Measurements from ENCODE around the gene RTKN2.
A peak's percentile ranks its signal among the peaks of the same experiment; 100 is the strongest.
"Not testable (repeated sequence)": the region's sequence is repeated elsewhere in the genome, so short reads cannot be mapped to it uniquely, and the experiment has no call there.

The RTKN2 gene

DNA sequence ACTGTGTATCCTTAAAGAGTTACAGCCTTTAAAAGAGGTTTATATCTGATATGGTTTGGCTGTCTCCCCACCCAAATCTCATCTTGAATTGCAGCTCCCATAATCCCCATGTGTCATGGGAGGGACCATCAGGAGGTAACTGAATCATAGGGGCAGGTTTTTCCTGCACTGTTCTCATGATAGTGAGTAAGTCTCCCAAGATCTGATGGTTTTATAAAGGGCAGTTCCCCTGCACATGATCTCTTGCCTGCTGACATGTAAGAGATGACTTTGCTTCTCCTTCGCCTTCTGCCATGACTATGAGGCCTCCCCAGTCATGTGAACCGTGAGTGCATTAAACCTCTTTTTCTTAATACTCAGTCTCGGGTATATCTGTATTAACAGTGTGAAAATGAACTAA lies 9.7 kb downstream of the RTKN2 start:
- no peak for DNase-seq

DNA sequence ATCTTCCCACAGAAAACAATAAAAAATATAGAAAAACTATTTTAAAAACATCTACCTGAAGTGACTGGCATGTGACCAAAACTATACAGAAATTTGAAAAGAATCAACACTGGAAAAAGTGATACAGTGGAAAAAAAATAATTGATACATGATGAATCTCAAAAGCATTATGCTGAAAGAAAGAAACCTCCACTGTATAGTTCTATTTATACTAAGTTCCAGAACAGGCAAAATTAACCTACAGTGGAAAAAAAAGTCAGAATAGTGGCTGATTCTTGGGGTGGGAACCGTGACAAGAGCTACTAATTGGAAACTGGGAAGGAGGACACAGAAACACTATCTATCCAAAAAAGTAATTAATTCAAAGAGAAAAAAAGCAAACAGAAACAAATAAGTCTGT lies 14.9 kb downstream of the RTKN2 start:
- no peak for DNase-seq

DNA sequence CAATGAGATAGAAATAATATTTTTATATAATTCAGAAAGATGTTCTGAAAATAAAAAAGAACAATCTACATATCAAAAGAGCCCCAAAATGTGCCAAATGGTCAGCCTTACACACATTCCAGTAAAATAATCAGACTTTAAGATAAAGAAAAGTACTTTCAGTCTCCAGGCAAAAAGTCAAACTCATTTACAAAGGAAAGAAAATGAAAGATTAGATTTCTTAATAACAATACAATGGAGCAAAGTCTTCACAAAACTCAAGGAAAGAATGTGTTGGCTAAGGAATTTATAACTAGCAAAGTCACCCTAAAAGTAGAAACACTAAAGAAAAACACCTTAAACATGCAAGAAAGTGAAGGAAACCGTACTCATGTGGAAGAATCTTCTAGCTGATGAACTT lies 16.6 kb downstream of the RTKN2 start:
- no peak for DNase-seq

DNA sequence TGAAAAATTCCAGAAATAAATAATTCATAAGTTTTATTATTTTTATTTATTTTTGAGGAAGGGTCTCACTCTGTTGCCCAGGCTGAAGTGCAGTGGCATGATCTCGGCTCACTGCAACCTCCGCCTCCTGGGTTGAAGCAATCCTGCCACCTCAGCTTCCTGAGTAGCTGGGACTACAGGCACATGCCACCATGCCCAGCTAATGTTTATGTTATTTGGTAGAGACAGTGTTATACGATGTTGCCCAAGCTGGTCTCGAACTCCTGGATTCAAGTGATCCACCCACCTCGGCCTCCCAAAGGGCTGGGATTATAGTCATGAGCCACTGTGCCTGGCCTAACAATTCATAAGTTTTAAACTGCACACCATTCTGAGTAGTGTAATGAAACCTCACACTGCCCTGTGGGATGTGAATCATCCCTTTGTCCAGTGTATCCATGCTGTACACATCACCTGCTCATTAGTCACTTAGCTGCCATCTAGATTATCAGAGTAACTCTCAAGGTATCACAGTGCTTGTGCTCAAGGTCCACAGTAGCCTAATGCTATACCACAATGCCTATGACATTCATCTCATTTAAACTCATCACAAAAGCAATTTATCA lies 17.9 kb downstream of the RTKN2 start:
- no peak for DNase-seq

GRCh38 chr10:62249957-62250356 lies 18.7 kb downstream of the RTKN2 start:
- no peak for DNase-seq

GRCh38 chr10:62248465-62248864 lies 20.2 kb downstream of the RTKN2 start:
- no peak for DNase-seq

- DNase-seq: peak; percentile 53
Observed at GRCh38 chr10:62244785-62245467, 23.7 kb downstream of the RTKN2 start.

- DNase-seq: no peak
Observed at GRCh38 chr10:62244088-62244487, 24.6 kb downstream of the RTKN2 start.

- DNase-seq: no peak
Observed at GRCh38 chr10:62243647-62243997, 25.0 kb downstream of the RTKN2 start.

DNA sequence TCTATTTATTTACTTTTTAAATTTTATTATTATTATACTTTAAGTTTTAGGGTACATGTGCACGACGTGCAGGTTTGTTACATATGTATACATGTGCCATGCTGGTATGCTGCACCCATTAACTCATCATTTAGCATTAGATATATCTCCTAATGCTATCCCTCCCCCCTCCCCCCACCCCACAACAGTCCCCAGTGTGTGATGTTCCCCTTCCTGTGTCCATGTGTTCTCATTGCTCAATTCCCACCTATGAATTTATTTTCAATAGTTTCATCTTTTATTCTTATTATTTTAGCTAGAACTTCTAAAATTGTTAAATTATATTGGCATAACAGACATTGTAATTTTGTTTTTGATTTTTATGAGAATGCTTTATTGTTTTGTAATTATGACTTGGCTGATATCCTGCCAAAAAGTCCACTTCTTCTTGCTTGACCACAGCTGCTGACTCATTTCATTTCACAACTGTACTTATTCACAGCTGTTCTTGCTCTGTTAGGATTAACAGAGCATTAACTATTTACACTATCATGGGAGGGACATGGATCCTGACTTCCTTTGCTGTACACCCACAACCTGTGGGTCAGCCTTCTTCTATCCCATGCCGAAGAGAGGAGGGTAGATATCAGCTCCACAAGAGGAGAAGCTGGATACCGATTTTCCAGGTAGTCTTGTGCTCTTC lies 25.5 kb downstream of the RTKN2 start:
- DNase-seq: not testable (repeated sequence)

DNA sequence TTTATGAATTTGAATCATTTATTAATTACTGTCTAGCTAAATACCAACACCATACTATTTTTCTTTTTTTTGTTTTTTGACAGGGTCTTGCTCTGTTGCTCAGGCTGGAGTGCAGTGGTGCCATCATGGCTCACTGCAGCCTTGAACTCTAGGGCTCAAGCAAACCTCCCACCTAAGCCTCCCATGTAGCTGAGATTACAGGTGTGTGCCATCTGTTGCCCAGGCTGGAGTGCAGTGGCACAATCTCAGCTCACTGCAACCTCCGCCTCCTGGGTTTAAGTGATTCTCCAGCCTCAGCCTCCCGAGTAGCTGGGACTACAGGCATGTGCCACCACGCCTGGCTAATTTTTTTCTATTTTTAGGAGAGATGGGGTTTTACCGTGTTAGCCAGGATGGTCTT lies 27.1 kb downstream of the RTKN2 start:
- DNase-seq: not testable (repeated sequence)

DNA sequence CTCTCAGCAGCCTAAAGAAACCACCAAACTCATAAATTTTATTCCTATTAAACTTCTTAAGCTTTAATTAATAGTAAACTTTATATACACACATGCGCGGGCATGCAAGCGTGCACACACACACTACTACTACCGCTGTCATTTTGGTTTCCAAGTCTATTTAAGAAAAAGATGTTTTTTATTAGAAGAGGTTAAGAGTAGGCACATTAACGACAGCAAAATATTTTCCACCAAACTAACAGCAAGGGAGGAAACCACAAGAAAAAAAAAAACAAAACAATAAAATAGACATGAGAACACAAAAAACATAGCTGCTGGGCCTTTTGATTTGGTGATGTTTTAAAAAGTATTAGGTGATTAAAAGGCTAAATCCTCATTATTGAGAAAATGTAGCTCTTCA lies 28.6 kb downstream of the RTKN2 start:
- DNase-seq: no peak

DNA sequence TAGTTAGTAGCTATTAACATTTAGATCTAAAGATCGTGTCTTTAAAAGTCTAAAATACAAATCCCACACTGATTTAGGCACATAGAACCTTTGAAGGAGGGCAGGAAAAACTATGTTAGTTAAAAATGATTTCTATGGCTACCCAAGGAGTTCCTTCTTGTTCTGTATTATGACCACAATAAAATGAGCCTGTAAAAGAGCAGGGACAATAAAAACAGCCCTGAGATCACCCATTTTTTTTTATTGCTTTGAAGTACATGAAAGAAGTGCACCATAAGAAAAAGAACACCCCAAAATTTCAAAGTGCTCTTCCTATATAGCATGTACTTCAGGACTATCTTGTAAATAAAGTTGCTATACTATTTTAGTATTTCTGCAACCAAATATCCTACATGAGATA lies 29.8 kb downstream of the RTKN2 start:
- no peak for DNase-seq

- no peak for DNase-seq
Observed at GRCh38 chr10:62237966-62238365, 30.7 kb downstream of the RTKN2 start.

- DNase-seq: no peak
Observed at GRCh38 chr10:62237506-62237905, 31.1 kb downstream of the RTKN2 start.

DNA sequence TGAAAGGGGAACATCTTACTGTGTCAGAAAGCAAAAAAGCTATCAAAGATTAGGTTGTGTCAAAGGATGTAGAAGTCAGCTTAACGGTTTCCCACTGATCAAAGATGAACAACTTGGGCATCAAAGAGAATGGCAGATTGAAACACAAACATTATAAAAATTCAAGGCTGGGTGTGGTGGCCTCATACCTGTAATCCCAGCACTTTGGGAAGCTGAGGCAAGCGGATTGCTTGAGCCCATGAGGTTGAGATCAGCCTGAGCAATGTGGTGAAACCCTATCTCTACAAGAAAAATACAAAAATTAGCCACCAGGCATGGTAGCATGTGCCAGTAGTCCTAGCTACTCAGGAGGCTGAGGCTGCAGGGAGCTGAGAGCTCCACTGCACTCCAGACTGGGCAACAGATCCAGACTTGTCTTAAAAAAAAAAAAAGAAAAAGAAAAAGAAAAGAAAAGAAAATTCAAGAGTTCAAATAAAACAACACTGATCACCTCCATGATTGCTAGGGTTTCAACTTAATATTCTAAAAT lies 34.5 kb downstream of the RTKN2 start:
- DNase-seq: no peak

- no peak for DNase-seq
Observed at GRCh38 chr10:62233356-62234076, 35.1 kb downstream of the RTKN2 start.

DNA sequence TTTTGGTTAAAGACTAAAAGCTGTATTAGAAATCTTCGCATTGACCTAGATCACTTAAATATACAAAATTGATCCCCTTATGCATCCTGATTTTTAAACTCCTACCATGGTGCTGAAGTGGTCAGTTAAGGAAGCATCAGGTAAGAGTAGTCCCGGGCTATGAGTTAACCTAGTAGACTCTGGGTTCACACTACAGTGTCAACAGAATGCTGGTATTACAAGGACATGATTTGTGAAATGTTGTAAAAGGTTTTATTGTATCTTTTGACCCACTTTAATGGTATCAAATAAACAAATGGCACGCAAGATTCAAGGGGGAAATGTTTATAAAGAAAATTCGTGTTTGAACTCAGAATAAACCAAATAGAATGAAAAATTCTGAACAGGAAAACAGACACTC lies 36.8 kb downstream of the RTKN2 start:
- DNase-seq: no peak

DNA sequence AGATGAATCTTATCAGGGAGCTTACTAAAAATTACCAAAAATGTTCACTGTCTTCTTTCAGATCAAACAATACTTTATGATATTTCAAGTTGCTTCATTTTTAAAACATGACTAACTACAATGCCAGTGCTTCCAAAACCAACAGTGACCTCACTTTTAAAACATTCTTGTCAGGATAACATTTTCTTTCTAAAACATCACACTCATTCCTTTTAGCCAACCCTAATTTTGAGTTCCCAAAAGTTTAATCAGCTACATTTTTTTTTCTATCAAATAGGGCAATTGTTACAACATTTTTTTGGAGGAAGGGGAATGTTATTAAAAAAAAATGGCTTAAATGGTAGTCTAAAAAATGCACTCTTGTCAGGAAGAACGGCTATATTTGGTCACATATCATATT lies 37.3 kb downstream of the RTKN2 start:
- no peak for DNase-seq

DNA sequence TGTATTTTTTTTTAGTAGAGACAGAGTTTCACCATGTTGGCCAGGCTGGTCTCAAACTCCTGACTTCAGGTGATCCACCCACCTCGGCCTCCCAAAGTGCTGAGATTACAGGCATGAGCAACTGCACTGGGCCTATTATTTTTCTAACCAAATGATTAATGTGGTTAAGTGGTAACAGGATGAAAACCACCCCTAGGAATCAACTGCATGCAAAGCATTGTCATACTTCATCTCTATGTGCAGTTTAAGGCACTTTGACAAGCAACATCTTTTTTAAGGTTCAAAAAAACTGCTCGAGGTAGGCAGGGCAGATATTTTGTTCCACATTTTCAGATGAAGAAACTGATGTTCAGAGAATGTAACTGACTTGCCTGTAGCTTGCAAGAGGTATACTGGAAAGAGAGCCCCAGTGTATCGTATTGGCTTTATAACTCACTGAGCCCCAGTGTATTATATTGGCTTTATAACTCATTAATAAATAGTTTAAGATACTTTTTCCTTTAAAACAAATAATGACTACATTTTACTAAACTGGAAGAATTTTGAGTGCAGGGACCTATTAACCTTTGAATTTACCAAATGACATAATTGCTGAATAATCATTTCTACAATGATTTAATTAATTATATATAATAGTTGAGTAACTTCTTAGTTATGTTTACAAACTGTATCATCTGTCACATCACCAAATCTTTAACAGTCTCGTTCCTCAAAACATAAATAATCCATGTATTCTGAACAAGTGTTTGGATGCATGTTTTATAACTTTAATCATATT lies 38.1 kb downstream of the RTKN2 start:
- DNase-seq: no peak

GRCh38 chr10:62225362-62225761 lies 43.3 kb downstream of the RTKN2 start:
- DNase-seq: no peak

- DNase-seq: no peak
Observed at GRCh38 chr10:62224606-62225005, 44.0 kb downstream of the RTKN2 start.

GRCh38 chr10:62217683-62218082 lies 51.0 kb downstream of the RTKN2 start:
- no peak for DNase-seq

Data from CD4-positive, alpha-beta T cell treated with Interleukin-15 for 1 hour (primary cell).